NCI-H82 (cell line): Measurements from ENCODE around the gene HIGD1A.
"Not testable (repeated sequence)": the region's sequence is repeated elsewhere in the genome, so short reads cannot be mapped to it uniquely, and the experiment has no call there.

Experiments used
- DNase-seq: peaks from one replicate; lab custom pipeline; 2025; lab: John Stamatoyannopoulos, UW

Gene HIGD1A

DNA sequence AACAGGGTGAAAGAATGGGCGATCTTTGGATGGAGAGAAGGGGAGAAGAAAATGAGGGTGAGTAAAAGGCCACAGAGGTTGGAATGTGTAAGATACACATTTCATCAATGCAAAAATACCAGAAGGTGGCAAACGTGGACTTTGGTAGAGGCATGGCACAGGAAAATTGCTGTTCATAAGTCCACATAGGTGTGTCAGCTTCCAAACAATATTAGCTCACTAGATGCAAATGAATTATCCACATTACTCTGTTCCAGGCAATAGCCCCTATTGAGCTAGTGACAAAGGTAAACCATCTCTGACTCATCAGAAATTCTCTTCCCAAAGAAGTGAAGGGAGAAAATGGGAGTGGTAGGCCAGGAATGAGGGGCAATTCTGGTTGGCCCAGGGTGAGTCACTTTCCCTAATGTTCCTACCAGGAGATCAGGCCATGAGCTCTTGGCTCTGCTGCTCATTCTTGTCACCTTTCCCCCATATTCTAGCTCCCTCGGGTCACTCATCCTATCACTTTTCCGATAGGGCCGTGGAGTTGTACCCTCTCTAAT lies 24.9 kb upstream of the HIGD1A start:
- DNase-seq = no peak

DNA sequence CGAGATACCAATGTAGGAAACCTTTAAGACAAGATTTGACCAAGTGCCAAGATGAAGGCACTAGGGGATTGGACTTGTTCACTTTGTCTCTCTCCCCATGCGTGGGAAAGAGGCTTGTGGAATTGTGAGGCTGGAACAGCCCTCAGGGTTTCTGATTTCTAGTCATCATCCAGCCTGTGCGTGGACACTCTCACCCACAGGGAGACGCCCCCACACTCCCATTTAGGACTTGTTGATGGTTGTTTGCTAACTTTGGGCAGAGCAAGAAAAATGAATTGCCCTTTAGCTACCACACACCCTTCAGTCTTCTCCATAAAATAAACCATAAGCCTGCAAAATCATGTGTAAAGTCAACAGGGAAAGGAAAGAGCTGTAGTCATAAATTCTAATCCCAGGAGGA lies 23.4 kb upstream of the HIGD1A start:
- DNase-seq = no peak

DNA sequence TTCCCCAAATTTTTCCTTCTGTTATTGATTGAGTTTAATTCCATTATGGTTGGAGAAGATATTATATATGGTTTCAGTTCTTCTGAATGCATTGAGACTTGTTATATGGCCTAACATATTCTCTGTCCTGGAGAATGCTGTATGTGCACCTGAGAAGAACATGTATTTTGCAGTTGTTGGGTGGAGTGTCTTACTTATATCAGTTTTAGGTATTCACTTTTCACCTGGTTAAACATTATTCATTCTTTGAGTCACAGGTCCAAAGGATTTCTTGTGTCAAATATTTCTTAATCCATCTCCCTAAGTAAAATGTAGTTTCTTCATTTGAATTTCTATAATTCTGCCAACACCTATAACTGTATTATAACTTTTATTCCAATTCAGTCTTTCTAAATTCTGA lies 22.7 kb upstream of the HIGD1A start:
- no peak for DNase-seq

DNA sequence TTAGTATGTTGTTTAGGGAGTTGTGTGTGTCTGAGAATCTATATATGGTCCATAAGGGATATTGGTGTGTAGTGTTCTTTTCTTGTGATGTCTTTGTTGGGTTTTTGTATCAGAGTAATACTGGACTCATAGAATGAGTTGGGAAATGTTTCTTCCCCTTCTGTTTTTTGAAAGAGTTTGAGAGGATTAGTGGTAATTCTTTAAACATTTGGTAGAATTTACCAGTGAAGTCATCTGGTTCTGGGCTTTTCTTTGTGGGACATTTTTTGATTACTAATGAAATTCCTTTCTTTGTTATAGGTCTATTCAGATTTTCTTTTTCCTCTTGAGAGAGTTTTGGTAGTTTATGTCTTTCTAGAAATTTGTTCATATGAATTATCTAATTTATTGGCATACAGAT lies 21.9 kb upstream of the HIGD1A start:
- no peak for DNase-seq

DNA sequence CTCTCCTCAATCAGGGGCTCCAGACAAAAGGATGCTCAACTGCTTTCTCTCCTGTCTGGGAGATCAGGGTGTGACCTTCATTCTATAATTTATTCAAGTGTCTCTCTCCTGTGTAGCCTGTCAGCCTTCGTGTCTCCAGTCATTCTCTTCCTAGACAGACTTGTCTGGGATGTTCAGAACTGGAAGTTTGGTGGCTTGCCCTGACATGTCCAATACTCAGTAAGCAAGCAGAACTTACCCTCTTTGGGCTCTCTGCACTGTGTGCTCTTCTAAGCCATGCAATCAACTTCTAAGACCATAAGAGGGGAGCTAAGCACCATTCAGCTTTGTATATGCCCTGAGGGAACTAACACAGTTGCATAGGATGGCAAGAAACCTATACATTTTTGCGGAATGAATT lies 19.1 kb upstream of the HIGD1A start:
- no peak for DNase-seq

DNA sequence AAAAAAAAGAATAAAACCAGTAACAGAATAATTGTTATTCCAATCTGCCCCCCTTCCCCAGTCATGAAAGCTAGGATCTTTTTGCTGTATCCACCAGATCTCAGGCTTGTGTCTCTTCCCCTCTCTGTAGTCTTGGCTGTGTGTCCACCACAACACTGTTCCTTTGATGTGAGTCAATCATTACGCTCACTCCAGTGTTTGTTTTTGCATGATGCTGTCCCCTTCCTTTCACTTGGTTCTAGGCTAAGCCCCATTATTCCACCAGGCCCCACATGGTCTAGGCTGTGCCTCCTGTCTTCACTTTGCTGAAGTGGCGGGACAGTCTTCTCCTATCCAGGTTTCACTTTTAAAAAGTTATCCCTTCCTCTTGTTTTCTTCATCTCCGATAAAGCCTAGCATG lies 18.5 kb upstream of the HIGD1A start:
- no peak for DNase-seq

DNA sequence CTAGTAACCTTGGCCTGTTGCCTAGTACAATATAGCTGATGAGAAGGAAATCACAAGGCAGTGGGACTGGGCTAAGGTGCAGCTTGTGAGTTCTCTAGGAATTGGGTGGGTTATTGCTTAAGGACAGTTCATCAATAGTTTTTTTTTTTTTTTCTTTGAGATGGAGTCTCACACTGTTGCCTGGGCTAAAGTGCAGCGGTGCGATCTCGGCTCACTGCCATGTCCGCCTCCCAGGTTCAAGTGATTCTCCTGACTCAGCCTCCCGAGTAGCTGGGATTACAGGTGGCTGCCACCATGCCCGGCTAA lies 16.4 kb upstream of the HIGD1A start:
- DNase-seq = no peak

DNA sequence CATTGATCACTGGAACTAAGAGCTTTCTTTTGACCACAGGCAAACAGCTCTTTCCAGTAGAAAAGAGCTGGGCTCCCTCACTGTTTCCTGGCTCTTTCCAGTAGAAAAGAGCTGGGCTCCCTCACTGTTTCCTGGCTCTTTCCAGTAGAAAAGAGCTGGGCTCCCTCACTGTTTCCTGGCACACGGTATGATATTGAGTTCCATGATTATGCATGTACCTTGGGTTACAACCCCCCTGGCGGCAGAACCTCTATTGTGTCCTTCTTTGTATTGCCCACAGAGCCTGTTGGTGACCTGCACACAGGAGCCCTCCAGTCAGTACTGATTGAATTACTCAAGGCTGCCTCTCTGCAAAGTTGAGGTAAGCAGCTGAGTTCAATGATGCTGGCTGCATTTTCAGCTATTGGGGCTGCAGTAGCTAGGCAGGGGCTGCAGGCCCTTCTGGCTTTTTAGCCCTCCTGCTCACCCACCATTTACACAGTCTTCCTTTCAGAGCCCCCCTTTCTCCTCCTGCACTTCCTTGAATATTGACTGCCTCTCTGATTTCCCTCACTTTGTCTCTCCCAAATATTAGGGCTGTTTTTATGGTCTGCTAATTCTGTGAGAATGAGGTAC lies 15.2 kb upstream of the HIGD1A start:
- peak; percentile 71 for DNase-seq

DNA sequence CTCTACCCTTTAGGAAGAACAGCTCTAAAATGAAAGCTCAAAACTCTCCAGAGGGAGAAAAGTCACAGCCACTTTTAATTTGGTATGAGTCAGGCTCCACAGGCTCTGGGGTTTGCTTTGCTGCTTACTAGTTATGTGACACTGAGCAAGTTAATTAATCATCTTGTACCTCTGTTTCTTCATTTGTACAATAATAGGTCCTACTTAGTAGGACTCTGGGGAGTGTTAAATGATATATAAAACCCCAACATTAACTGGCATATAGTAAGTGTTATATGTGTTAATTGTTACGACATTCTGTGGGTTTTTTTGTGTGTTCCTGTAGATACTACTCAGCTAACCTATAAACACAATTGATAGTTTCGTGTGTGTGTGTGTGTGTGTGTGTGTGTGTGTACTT lies 11.5 kb upstream of the HIGD1A start:
- DNase-seq = no peak

DNA sequence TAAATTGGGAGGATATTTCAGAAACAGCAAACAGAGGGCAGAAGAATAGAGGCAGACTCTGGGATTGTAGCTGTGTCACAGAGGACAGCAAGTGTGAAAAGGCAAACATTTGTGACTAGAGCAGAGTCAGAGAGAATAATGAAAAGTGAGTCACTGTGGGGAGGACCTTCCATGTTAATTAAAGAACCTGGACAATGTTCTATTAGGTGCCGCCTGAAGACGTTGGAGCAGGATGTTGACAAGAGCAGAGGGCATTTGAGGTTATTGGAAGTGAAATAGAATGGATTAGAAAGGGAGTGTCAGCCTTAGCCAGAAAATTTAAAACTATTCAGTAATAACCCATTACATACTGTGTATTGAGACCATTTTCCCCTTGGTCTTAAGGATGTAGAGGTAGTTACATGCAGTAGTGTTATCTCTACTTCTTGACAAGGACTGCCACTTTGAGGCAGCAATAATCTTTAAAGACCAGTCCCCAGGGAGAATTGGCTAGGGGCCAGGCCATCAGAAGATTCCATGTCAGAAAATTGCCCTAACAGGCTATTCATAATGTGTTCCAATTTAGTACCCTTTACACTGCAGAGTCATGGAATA lies 10.7 kb upstream of the HIGD1A start:
- peak; percentile 68 for DNase-seq

DNA sequence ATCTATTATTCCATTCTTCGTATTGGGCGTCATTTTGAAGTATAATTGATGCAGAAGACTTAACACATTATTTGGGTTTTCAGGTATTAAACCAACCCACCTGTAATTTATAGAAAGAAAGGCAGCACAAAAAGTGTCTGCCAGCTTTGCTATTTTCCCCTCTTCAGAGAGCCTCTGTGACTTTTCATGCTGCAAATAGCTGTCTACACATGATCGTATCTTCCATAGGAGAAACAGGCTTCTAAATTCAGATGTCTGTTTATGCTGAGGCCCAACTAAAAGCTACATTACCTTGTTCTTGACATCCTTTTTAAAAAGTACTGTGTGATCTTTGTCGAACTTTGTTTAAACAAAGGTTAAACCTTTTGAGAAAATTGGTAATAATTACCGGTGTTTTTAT lies 10.0 kb upstream of the HIGD1A start:
- DNase-seq = no peak

DNA sequence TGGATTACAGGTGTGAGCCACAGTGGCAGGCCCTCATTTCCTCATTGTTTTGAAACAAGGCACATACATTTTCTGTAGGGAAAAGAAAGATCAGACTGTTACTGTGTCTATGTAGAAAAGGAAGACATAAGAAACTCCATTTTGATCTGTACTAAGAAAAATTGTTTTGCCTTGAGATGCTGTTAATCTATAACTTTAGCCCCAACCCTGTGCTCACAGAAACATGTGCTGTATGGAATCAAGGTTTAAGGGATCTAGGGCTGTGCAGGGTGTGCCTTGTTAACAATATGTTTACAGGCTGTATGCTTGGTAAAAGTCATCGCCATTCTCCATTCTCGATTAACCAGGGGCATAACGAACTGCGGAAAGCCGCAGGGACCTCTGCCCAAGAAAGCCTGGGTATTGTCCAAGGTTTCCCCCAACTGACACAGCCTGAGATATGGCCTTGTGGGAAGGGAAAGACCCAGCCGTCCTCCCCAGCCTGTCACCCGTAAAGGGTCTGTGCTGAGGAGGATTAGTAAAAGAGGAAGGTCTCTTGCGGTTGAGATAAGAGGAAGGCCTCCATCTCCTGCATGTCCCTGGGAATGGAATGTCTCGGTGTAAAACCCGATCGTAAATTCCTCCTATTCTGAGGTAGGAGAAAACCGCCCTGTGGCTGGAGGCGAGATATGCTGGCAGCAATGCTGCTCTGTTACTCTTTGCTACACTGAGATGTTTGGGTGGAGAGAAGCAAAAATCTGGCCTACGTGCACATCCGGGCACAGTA lies 7.0 kb upstream of the HIGD1A start:
- DNase-seq = not testable (repeated sequence)

DNA sequence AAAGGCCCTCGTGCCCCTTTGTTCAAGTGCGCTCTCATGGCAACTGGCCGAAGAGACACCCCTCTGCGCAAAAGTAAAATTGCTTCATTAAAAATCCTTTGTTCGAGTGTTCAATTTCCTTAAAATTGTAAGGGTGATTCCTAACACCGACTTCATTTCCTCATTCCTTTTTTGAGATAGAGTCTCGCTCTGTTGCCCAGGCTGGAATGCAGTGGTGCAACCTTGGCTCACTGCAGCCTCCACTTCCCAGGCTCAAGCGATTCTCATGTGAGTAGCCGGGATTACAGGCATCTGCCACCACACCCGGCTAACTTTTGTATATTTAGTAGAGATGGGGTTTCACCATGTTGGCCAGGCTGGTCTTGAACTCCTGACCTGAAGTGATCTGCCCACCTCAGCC lies 6.4 kb upstream of the HIGD1A start:
- not testable (repeated sequence) for DNase-seq

DNA sequence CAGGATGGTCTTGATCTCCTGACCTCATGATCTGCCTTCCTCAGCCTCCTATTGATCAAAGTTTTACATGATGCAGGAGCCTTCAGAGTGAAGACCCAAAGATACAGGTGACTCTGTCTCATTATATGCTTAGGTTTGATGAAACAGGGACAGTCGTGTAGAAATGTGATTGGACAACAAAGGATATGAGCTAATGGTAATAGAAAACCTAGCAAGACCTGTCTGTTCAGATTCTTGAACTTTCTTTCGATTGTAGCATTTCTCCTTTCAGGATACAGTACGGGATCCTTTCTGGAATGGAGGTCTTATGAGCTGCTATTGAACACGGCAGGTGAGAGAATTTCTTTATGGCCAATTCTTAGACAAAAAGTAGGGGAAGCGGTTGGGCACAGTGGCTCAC lies 4.9 kb upstream of the HIGD1A start, which contains the start of gene ACKR2:
TSS of gene ACKR2 (plus strand) at position 244 of the 400 bp plus-strand sequence. CDS start 55,058 bp downstream, outside the sequence.
- DNase-seq = no peak

DNA sequence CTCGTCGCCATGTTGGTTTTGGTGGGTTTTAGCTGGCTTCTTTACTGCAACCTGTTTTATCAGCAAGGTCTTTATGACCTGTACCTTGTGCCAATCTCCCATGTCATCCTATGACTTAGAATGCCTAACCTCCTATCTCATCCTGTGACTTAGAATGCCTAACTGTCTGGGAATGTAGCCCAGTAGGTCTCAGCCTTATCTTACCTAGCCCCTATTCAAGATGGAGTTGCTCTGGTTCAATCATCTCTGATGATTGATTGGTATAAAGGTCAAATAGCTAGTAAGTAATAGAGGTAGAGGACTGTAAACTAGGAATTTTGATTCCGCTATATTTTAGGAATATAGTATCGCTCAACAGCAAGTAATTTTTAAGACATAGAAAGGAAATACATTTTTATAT lies 3.6 kb upstream of the HIGD1A start:
- no peak for DNase-seq

DNA sequence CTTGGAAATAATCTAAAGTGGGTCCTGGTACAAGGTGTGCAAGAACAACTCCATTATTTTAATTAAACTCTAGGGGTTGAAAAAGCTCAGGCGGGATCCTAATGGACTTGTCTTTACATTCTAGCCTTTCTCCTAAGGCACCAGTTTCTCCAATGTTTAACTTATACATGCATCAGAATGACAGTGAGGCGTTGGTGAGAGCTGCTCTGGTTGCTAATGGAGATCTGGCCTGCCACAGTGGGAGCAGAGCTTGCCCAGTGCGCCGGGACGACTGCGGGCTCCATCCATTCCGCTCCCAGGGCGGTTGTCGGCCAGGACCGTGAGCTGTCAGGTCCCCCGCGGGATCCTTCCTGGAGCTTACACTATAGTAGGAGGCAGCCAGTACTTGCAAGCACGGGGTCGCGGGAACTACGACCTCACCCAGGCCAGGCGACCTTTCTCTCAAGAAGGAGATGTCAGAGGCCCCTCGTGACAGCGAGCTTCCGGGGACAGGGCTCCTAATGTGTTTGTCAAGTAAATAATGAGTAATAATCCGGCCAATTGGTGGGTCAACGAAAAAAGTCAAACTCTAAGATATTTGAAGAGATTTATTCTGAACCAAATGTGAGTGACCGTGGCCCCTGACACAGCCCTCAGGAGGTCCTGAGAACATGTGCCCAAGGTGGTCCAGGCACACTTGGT lies 991 bp upstream of the HIGD1A start:
- DNase-seq = no peak

DNA sequence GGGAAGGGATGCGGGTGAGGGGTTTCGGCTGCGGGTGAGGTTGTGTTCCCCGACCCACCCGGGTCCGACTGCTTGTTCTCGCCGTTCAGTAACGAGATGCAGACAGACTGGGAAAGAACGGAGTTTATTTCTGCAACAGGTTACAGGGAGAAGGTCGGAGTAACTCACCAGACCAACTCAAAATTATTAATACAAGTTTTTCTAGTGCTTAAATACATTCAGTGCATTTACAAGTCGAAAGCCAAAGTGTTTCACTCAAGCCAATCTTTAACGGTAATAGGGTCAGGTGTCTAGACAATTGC lies 492 bp upstream of the HIGD1A start:
- DNase-seq = no peak

DNA sequence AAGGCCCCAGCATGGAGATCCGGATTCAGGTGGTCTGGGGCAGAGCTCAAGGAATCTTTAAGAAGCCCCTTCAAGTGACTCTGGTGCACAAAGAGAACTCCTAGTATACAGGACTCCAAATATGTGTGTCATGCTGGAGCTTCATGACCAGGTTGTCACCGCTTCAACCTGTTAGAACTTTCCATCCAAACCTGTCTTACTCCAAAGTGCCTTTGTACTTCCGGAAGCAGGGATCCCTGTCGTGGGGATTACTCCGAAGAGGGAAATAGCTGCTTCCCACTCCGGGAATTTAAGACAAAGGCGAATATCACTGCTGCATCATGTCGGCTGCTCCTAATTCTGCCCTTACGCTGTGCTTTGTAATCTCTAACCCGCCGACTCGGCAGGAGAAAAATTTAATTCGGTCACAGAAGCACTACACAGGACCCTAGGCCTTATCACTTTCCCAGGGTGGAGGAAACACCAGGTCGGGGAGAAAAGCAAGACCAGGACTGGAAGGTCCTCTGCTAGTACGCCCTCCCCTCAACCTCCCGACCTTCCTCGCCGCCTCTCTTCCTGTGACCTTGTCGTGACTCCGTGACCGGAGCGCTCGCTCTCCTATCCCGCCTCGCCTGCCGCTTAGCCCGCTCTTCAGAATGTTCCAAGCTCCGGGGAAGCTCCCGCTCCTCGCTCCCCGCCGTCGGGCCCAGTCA lies 730 bp downstream of the HIGD1A start:
- DNase-seq = peak; percentile 68

DNA sequence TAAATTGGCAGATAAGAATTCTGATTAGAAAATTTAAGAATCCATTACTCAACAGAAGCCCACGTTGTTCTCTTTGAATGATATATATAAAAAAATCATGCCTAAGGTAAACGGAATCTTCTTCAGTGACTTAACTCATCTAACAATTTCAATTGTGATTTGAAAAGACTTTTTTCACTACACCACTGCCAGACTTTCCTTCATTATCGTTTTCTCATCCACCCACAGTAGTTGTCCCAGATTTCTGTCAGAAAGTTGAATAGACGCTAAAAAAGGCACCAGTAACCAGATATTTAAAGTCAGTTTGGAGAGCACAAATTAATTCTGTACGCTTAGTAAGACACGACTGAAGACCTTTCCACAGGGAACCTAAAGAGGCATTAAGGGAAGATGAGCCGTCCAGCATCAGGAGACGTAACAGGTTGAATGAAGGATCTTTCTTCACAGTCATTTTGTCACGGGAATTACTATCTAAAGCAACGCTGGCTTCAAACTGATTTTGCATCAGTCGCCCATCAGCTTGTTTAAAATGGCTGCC lies 1.3 kb downstream of the HIGD1A start:
- no peak for DNase-seq

DNA sequence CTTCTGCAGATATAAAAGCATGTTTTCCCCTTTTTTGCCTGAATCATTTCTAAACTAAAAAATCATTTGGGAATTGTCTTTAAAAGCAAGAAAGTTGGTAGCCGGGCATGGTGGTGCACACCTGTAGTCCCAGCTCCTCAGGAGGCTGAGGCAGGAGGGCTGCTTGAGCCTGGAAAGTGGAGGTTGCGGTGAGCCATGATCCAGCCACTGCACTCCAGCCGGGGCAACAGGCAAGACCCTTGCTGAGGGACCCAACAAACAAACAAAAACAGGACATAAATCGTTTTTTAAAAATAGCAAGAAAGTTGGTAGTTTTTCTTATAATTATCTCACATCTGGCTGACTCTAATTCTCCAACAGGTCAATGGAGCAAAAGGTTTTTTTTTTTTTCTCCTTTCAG lies 2.5 kb downstream of the HIGD1A start:
- no peak for DNase-seq

DNA sequence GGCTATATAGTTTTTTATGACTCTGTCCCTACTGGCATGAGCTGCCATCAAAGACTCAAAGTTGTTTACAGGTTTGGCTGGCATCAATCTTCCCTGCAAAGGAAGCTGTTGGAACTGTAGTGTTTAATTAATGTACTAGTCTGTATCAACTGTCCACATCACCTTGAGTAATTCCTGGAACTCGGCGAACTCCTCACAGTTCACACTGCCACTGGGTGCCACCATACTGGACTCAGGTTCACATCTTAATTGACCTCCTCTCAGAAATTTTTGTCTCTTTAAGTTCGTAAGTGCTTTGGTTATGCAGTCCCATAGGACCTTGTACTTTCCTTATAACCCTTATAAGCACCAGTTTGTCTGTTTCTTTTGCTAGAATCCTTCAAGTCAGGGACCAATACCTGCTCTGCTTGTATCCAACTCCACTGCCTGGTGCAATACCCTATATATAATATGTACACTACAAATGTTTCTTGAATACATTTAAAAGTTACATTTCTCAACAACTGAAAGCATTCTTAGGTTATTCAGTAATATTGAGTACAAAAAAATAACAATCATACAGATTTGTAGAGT lies 3.2 kb downstream of the HIGD1A start:
- no peak for DNase-seq

DNA sequence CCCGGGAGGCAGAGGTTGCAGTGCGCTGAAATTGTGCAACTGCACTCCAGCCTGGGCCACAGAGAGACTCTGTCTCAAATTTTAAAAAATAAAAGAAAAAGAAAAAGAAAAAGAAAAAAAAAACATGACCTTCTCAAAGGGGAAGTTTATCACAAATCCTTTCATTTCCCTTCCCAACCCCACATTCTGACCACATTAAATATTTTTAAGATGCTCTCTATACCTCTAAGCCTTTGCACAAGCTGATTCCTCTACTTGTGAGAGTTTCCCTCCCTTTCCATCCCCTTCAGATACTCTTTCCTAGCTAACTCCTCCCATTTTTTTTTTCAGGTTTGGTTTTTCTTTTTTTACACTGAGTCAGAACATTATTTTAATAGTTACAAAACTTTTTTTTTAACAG lies 4.0 kb downstream of the HIGD1A start:
- DNase-seq = no peak
